Myocyte (in vitro differentiated cells): ENCODE measurements around the gene FERD3L. TPM values are rescaled to one million over a fixed set of nuclear protein-coding genes. Genes with fewer than 3 reads are reported as not detected.
"Not testable (repeated sequence)": the region's sequence is repeated elsewhere in the genome, so short reads cannot be mapped to it uniquely, and the experiment has no call there.

Source experiments
- DNase-seq: peaks from one replicate; pipeline ENCODE4 v3.0.0-alpha.2; 2012; ENCODE audit warnings: low read depth
- polyA plus RNA-seq: library from polyadenylated mRNA; unstranded; fragments of >200 nt; gene quantifications from one replicate; pipeline ENCODE4 v1.2.1, GENCODE V29; 2012; ENCODE audit warnings: missing spikeins
- total RNA-seq: library from RNA; depleted of rRNA; stranded (reverse); fragments of >200 nt; gene quantifications from 2 replicates; pipeline ENCODE4 v1.2.3, GENCODE V29; 2014

Gene FERD3L, protein sequence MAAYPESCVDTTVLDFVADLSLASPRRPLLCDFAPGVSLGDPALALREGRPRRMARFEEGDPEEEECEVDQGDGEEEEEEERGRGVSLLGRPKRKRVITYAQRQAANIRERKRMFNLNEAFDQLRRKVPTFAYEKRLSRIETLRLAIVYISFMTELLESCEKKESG
- total RNA-seq, result not detected in 2 replicates
- polyA plus RNA-seq, result not detected

DNA sequence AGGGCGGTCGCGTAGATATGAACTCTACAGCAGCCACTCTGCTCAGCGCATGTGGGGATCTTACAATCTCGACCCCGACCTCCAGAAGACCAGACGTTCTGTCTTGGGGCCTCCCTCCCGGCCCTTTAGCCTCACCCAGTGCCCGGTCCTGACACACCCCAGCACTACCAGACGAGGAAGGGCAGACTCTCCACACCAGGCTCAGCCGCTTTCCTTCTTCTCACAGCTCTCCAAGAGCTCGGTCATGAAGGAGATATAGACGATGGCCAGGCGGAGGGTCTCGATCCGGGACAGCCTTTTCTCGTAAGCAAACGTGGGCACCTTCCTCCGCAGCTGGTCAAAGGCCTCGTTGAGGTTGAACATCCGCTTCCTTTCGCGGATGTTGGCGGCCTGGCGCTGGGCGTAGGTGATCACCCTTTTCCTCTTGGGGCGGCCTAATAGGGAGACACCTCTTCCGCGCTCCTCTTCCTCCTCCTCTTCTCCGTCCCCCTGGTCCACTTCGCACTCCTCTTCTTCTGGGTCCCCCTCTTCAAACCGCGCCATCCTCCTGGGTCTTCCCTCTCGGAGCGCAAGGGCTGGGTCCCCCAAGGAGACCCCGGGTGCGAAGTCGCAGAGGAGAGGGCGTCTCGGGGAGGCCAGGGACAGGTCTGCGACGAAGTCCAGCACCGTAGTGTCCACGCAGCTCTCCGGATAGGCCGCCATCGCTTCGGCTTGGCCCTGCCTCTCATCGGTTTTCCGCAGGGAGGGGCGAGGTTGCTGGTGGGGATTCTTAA is at the start of gene FERD3L:
TSS of gene FERD3L (minus strand) at position 761 of the 773 bp plus-strand sequence. CDS start at position 702, 59 bp downstream.
- no peak for DNase-seq

DNA sequence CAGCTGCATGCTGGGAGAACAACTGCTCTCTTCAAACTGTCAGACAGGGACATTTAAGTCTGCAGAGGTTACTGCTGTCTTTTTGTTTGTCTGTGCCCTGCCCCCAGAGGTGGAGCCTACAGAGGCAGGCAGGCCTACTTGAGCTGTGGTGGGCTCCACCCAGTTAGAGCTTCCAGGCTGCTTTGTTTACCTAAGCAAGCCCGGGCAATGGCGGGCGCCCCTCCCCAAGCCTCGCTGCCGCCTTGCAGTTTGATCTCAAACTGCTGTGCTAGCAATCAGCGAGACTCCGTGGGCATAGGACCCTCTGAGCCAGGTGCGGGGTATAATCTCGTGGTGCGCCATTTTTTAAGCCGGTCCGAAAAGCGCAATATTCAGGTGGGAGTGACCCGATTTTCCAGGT is 49.2 kb upstream of the FERD3L start:
- not testable (repeated sequence) for DNase-seq

DNA sequence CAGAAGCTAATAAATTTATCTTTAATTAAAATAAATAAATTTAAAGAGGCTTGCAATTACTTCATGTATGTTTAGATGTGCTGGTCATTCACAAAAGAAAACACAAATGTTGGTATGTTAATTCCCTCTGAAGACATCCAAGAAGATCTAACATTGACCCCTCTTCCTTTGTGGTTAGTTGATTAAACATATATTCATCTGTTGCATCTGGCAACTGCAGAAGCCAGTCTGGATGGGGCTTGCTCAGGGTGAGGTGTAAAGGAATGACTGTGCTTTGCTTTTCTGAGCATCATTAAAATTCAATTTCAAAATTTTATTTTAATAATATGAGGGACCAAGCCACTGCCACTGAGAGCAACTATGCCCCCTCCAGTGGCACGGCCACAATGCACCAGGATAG is 36.4 kb upstream of the FERD3L start:
- DNase-seq, result no peak

DNA sequence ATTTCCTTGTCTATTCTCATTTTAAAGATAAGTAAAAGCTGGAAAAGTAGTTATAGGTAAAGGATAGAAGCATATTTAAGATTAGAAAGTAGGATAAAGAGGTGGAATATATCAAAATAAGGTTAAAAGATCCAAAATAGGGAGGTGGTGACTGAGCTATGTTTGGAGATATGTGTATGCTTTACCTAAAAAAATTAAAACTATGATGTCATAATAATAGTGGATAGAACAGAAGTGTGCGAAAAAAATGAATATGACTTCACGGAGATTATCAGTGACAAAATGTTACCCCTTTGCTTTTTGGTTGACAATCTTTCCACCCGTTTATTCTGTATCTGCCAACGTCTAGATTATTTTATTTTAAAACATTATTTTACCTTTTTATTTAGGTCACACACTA is 33.4 kb upstream of the FERD3L start:
- no peak for DNase-seq

DNA sequence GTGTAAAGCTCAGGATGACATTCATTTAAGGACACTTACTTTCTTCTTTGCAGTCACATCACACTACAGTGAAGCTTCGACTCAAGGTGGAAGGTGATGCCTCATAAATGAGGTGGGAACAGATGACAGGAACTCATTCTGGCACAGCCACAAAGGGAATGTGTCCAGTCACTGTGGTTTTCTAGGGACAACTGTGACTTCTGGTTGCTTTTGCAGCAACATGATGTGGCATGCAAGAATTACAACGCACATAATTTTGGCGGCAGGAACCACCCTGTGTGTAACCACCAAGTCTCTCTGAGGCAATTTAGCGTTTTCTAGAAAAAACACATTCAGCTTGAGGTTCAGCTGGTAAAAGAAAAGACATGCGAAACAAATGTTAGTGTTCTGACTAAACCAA is 32.0 kb upstream of the FERD3L start:
- peak; percentile 96 for DNase-seq

DNA sequence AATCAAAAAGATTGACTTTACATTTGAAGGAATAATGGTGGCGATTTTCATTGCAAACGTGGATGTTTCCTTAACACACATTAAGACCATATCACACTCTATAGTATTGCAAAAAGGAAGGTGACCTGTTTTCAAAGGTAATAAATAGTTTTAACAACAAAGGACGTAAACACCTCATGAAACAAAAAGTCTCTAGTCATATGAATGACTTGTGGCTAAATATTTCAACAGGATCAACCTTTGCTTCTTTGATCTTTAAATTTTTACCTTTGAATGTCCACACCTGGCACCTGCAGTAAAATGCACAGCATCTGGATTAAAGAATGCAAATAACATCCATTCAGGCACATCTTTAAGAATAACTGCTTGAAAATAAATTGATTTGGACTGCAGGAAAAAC is 30.0 kb upstream of the FERD3L start:
- DNase-seq, result no peak

DNA sequence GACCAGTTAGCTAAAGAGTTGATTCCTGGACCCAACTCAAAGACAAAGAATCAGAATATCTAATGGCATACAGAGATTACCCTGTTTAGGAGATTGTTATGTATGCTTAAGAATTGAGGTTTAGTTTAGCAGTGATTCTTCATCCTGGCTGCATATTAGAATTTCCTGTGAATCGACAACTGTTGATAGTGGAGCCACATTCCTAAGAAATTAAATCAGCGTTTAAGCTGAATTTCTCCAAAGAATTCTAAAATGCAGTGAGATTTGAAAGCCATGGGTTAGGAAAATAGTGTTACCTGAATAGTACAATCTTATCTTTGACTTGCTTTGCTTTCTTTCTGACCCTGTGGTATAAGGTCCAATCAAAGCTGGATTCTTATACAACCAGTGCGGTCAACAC is 16.4 kb upstream of the FERD3L start:
- no peak for DNase-seq

DNA sequence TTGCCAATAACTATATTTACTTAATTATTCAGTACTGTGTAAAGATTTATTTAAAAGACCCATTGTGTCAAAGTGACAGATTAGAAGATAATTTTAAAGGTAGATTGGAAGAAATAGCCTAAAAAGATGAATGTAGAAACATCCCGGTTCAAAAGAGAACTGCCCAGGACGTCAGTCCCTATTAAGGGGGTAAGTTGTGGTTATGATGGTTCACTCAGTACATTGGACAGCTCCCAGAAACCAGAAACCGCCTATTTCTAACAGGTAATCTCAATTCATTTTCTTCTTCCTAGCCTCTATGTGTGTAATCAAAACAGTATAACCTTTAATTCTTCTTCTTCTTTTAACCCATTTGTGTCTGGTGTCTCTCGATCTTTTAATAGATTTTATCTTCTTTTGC is 1.5 kb upstream of the FERD3L start:
- DNase-seq, result peak; percentile 62

DNA sequence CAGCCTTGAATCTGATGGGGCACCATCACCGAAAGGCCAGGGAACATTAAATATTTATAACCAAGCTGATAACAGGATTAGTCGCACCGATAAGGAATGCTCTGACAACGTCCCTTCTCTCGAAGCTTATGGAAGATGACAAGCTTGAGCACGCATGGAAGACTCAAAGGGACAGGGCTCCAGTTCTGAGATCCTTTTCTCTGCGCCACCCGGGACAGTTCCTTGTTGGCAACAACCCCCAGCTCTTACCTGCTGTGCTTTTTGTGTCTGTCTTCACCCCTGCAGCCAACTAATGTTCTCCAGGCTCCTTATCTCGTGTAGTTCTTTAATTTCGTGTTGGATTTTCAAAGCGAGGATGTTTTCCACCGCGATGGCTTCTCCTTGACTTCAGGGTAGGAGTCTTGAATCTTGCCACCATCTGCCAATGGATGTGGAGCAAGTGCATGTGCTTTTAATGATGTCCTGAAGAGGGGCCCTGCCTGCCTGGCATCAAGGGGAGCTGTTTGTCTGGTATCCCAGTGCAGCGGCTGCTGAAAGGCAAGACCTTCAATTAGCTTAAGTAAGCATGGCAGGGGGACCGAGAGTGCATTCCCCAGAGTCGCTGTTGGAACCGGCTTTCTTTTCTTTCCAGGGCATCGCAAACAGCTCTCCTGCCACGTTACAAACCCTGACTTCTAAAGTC is 354 bp upstream of the FERD3L start:
- DNase-seq, result no peak

DNA sequence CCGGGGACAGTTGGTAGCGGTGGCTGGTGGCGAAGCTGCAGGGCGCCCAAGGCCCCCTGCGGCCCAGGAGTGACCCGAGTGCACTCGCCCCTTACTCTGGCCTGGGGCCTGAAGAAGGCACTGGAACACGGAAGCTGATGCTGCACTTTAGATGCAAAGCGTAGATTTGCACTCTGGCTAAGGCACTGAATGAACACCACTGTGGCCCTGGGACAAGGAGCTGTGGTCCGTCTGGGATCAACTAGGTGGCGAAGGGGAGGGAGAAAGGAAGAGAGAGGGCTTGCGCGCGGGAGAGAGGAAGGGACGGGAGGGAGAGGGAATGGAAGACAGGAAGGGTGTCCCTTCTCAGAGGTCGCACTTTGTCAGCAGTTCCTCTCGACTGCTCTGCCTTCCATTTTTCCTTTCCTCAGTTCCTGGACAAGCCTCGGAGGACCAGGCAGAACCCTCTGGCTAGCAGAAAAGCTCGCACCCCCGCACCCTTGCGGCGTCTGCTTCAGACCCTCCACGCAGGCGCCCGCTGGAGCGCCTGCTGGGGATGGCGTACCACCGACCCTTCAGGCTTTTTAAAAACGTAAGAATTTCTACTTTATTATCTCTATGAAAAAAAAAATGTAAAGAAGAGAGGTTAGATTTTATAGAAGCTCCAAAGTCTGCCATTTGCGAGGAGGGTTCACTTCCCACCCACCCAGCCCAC is 1.2 kb downstream of the FERD3L start:
- DNase-seq, result no peak

DNA sequence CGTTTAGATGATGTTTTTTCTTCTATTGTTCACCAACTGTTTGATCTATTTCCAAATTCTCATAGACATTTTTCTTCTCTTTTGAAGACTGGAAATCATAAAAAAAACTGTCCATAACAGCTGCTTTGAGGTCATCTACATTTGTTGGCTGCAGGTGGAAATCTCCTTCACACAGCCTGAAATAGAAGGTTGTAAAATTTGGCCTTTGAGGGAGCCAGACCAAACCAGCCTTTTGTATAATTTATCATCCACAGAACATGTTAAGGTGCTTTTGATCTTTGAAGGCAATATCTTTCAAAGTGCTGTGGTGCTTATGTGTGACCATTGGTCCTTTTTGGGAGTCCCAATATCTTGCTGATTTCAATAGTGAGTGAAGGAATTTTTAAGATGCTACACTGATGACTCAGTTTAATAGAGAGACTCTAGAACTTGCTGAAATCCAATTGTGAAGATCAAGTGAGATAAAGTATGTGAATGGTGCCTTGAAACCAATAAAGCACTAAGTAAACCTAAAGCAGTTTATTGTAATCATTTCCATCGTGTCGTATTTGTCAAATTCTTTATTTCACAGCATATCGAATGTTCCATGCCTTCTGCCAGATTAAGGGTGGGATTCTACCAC is 5.4 kb downstream of the FERD3L start:
- DNase-seq, result peak; percentile 42

DNA sequence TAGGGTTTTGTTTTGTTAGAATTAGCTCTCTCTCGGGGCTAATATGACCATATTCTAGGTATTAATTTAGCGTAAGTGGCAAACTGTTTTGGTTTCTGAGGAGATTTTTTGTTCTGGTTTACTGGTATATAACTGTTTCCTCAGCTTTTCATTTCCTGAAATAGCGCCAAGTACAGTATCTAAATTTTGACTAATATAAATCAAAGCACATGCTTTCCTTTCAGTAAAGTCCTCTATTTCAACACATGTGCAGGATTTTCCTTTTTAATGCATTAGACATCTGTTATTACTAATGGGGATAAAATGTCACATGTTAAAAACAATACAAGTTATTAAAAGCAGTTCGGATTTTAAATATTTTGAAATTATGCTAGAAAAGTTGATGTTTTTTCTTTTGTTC is 11.3 kb downstream of the FERD3L start:
- DNase-seq, result no peak

DNA sequence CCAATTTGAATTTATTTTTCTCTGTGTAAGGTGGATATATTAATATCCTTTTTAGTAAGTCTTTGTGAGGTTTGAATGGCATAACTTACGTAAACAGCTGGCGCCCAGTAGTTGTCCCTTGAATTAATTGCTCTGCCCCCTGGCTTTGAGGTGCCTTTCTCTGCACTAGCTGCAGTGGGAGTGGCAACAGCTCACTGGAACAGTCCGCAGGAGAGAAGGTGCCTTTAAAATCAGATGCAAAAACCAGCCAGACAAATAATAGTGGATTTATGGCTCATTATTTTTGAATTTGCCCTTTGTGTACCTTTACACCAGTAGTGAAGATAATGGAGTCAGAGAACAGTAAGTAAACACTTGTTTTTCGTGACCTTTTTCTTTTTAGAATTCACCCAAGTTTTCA is 11.8 kb downstream of the FERD3L start:
- DNase-seq, result no peak

DNA sequence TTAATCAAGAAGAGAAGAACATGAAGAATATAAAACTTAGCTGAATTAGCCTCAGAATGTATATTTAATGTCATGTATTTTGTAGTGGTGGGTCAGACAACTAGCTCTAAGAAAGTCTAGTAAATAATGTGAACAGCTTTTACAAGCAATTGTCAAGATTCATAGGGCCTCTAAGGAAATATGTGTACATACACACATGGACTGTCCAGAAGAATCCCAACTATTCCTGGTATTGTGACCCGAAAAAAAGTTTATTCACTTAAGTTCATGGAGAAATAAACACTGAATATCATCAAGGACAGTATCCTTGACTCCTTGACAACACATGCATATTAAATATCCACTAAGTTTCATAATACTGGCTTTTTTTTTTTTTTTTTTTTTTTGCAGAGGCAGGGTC is 16.4 kb downstream of the FERD3L start:
- DNase-seq, result no peak

DNA sequence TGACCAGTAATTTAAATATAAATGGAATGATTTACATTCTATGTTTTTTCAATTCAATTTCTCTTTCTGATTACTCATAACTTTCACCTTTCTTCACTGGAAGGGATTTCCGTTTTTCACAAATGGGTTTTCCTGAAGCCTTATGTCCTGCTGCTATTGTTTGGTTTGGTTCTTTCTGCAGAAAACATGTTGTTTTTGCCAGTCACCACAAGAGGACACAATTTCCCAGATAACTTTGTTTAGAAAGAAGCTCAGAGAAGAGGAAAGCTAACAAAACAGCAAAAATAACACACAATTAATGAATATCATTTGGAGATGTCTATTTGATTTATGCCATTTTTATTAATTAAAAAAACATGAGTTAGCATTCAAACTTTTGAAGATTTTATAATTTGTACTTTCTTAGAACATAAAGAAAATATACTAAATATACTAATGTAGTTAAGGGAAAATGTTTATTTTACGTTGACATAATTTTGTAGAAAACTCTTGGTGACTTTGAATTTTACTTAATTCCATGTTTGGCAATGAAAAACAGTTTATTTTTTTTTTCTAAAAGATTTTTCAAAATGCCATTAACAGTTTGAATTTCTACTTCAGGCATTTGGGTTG is 23.1 kb downstream of the FERD3L start:
- peak; percentile 82 for DNase-seq

DNA sequence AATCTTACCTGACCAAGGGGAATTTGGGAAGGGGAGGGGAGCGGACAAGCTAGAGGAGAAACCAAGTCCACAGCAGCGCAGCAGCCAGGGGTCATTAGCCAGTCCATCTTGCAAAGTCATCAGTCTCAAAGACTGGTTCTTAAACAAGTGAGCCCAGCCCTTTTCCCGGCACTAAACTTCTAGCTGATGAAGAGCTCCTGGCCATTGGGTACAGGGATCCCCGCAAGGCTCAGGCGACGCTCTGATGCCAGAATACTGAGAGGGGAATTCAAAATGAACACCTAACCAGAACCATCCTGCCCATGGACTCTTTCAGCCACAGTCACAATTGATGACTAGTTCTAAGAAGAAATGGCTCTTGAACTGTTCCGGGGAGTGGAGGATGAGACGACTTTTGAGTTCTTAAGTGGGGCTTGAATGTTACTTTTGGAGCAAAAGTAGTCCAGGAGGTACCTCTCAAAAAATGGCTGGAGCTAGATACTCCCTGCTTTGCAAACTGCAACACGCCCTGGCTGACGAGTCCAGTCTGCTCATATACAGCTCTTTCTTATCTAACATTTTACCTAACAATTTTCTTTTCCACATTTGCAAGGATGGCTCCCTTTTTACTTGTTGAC is 25.2 kb downstream of the FERD3L start:
- no peak for DNase-seq

DNA sequence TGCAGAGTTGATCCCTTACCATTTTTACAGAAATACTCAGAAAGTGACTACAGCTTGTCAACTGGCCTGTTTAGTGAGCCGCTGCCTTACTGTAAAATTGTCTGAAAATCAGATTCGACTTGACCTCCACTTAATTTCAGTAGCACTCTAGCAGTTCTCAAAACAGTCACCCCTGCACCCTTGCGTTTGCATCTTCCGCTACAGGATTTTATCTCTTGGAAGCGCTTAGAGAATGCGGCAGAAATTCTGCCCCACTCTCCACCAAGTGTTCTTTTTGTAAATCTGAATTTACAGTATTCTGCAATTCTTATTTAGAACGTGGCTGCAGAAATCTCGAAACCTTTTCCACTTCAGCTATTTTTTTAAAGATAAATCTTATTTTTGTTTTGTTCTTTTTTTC is 25.8 kb downstream of the FERD3L start:
- DNase-seq, result no peak

DNA sequence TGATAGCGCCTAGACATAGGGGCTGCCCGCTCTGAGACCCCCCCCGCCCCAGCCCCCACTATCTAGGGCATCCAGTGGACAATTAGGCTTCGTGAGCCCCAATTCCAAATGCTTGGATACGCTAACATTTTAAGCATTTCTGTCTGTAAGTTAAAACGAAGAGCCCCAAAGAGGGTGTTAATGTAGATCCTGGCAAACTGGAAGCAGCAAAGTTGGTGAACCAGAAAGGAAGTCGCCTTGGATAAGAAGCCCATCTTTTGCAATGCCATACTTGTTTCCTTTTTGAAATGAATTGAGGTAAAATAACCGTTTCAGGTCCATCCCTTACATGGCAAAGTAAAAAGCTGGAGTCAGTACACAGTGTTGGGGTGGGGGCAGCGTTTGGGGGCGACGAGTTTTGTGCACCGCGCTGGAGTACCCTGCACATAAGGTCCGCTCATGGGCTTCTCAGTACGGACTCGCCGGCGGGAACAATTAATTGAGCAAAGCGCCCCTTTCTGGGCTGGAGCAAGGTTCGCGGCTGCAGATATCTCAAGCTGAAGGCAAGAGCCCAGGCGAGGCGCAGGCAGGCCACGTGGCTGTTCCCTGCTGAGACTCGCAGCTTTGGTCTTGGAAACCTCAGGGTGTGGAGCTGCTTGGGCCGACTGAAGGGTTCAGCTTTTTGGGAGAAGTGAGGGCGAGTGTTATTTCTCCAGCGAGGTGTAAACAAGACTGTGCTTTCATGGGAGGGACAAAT is 26.4 kb downstream of the FERD3L start:
- DNase-seq, result no peak

DNA sequence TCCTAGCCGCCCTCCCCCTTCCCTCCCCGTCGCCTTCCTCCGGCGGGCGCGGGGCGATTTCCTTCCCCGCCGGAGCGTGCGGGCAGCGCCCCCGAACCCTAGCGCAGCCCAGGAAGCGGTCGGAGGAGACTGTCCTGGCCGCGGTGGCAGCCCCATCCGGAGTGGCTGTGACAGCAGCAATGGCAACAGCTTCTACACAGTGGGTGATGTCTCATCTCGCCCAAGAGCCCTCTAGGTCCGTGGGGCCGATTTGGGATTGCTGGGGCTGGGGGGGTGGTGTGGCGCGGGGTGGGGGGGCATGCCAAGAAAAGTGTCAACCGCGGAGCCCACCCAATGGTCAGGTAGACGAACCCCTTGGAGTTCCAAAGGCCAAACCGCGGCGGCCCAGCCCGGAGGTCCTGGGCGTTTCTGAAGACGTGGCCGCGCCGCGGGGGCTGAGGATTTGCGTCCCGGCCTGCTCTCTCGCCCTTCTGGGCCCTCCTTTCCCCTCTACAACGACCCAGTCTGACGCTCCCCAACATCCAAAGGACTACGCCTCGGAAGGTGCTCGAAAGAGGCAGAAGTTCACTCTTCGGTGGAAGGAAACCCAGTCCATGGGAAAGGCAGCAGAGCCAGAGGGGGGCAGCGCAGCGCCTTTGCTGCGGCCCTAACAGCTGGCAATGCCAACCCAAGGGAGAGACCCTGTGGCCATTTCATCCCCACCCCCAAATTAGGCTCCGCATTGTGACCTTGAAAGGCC is 27.2 kb downstream of the FERD3L start:
- peak; percentile 71 for DNase-seq
